HepG2 (cell line): ENCODE results near the gene FAF2. TPM values are rescaled to one million over a fixed set of nuclear protein-coding genes. Genes with fewer than 3 reads are reported as not detected.
A peak's percentile ranks its signal among the peaks of the same experiment; 100 is the strongest.

Experiments used
- DNMT1 ChIP-seq: sonication (generic); formaldehyde crosslinking; IDR thresholded peaks from 2 replicates; pipeline ENCODE4 v1.5.1; 2020; ENCODE audit warnings: mild to moderate bottlenecking, missing genetic modification reagents
- GABPA ChIP-seq, 2 experiments: IDR thresholded peaks; 2 replicates each; pipeline ENCODE4 v1.6.1; 2011 to 2016; ENCODE audit warnings: low read depth in 2 of 2, low read length in 1 of 2, missing biosample characterization in 1 of 2, missing genetic modification characterization in 1 of 2
- GABPB1 ChIP-seq: IDR thresholded peaks from 2 replicates; pipeline ENCODE4 v1.6.1; 2016; ENCODE audit warnings: mild to moderate bottlenecking, missing genetic modification reagents, moderate library complexity, missing compliant biosample characterization
- GLI4 ChIP-seq: sonication (generic); formaldehyde crosslinking; IDR thresholded peaks from 2 replicates; pipeline ENCODE4 v1.5.1; 2020; ENCODE audit warnings: missing genetic modification reagents, mild to moderate bottlenecking, moderate library complexity, borderline replicate concordance
- GZF1 ChIP-seq: sonication (generic); formaldehyde crosslinking; IDR thresholded peaks from 2 replicates; pipeline ENCODE4 v1.5.1; 2020; ENCODE audit warnings: mild to moderate bottlenecking, missing genetic modification reagents
- HOXA9 ChIP-seq: sonication (generic); formaldehyde crosslinking; IDR thresholded peaks from 2 replicates; pipeline ENCODE4 v1.8.1; 2022; ENCODE audit warnings: missing genetic modification reagents, mild to moderate bottlenecking, moderate library complexity, borderline replicate concordance
- IRF2 ChIP-seq: IDR thresholded peaks from 2 replicates; pipeline ENCODE4 v1.6.1; 2018; ENCODE audit warnings: missing genetic modification reagents, missing compliant biosample characterization
- ISX ChIP-seq: sonication (generic); formaldehyde crosslinking; conservative IDR thresholded peaks from 2 replicates; pipeline ENCODE4 v1.5.0; 2020; ENCODE audit warnings: missing genetic modification reagents
- KDM1A ChIP-seq: IDR thresholded peaks from 2 replicates; pipeline ENCODE4 v1.6.1; 2016; ENCODE audit warnings: missing compliant biosample characterization
- KLF16 ChIP-seq, 2 experiments: sonication (generic) in 1 of 2; formaldehyde crosslinking in 1 of 2; IDR thresholded peaks; 2 replicates each; pipeline versions ENCODE4 v1.6.1 to v1.8.0; 2016 to 2023; ENCODE audit warnings: missing genetic modification reagents in 2 of 2, missing compliant biosample characterization in 1 of 2
- MED1 ChIP-seq: sonication (generic); formaldehyde crosslinking; IDR thresholded peaks from 2 replicates; pipeline ENCODE4 v1.4.0; 2020; ENCODE audit warnings: missing genetic modification reagents
- MEIS1 ChIP-seq: sonication (generic); formaldehyde crosslinking; IDR thresholded peaks from 2 replicates; pipeline ENCODE4 v1.9.0; 2021; ENCODE audit warnings: mild to moderate bottlenecking, missing genetic modification reagents, moderate library complexity, borderline replicate concordance
- POLR2AphosphoS5 ChIP-seq: IDR thresholded peaks from 2 replicates; pipeline ENCODE4 v1.6.1; 2012; ENCODE audit warnings: low read depth, low read length
- RORA ChIP-seq: sonication (generic); formaldehyde crosslinking; IDR thresholded peaks from 2 replicates; pipeline ENCODE4 v1.5.0; 2020; ENCODE audit warnings: mild to moderate bottlenecking, missing genetic modification reagents, moderate library complexity
- TCF7 ChIP-seq: sonication (generic); IDR thresholded peaks from 2 replicates; pipeline ENCODE4 v1.6.1; 2016; ENCODE audit warnings: antibody characterized with exemption, low read depth
- TOPORS ChIP-seq: sonication (generic); formaldehyde crosslinking; IDR thresholded peaks from 2 replicates; pipeline ENCODE4 v1.8.0; 2023; ENCODE audit warnings: mild to moderate bottlenecking, missing genetic modification reagents
- ZFX ChIP-seq: sonication (generic); formaldehyde crosslinking; IDR thresholded peaks from 2 replicates; pipeline ENCODE4 v1.4.0; 2020; ENCODE audit warnings: mild to moderate bottlenecking, low read depth, missing genetic modification reagents, moderate library complexity
- ZNF124 ChIP-seq: sonication (generic); formaldehyde crosslinking; IDR thresholded peaks from 2 replicates; pipeline ENCODE4 v1.4.0; 2020; ENCODE audit warnings: missing genetic modification reagents
- ZNF652 ChIP-seq: IDR thresholded peaks from 2 replicates; pipeline ENCODE4 v1.6.1; 2016; ENCODE audit warnings: low read depth, borderline replicate concordance
- ZNF766 ChIP-seq: sonication (generic); formaldehyde crosslinking; IDR thresholded peaks from 2 replicates; pipeline ENCODE4 v1.5.0; 2020; ENCODE audit warnings: missing genetic modification reagents, borderline replicate concordance
- ZNF883 ChIP-seq: sonication (generic); formaldehyde crosslinking; IDR thresholded peaks from 2 replicates; pipeline ENCODE4 v1.5.1; 2020; ENCODE audit warnings: mild to moderate bottlenecking, missing genetic modification reagents; ENCODE audit errors: not compliant biosample characterization
- ZSCAN31 ChIP-seq: sonication (generic); formaldehyde crosslinking; IDR thresholded peaks from 2 replicates; pipeline ENCODE4 v1.5.0; 2020; ENCODE audit warnings: low read depth, mild to moderate bottlenecking, missing genetic modification reagents
- polyA plus RNA-seq, 8 experiments: library from polyadenylated mRNA; depleted of rRNA in 3 of 8; stranded (reverse) in 7 of 8; unstranded in 1 of 8; fragments of >200 nt; fragmentation: Illumina TruSeq in 4 of 8; extraction: Trizol in 4 of 8; gene quantifications; 2 replicates each; pipeline versions ENCODE4 v1.2.1 to v1.2.3, GENCODE V29; 2011 to 2016; ENCODE audit warnings: low read depth in 4 of 8, missing spikeins in 1 of 8, mixed read lengths in 1 of 8; ENCODE audit not compliant: insufficient read depth in 1 of 8
- total RNA-seq, 5 experiments: library from RNA; depleted of rRNA; stranded (reverse); fragments of >200 nt; fragmentation: Illumina TruSeq; extraction: Trizol; gene quantifications; 2 replicates each; pipeline ENCODE4 v1.2.3, GENCODE V29; 2016; ENCODE audit warnings: low read depth in 1 of 5
- TF ChIP-seq, protein P1 (sequence below): sonication (generic); formaldehyde crosslinking; IDR thresholded peaks from 2 replicates; pipeline ENCODE4 v1.5.0; 2020; ENCODE audit warnings: mild to moderate bottlenecking, low read depth, missing genetic modification reagents, borderline replicate concordance
- TF ChIP-seq, protein P2 (sequence below): fragments of 450-650 bp; IDR thresholded peaks from 2 replicates; pipeline ENCODE4 v1.6.1; 2017
- TF ChIP-seq, protein P3 (sequence below): sonication (generic); formaldehyde crosslinking; IDR thresholded peaks from 2 replicates; pipeline ENCODE4 v1.8.1; 2023; ENCODE audit warnings: mild to moderate bottlenecking, missing genetic modification reagents, borderline replicate concordance
- TF ChIP-seq, protein P4 (sequence below): sonication (generic); formaldehyde crosslinking; IDR thresholded peaks from 2 replicates; pipeline ENCODE4 v1.4.0; 2020; ENCODE audit warnings: missing genetic modification reagents, low read depth, mild to moderate bottlenecking, borderline replicate concordance
- TF ChIP-seq, protein P5 (sequence below): sonication (generic); formaldehyde crosslinking; IDR thresholded peaks from 2 replicates; pipeline ENCODE4 v1.4.0; 2020; ENCODE audit warnings: mild to moderate bottlenecking, missing genetic modification reagents

The FAF2 gene
- total and polyA plus RNA-seq, 2 of the 13 experiments (the other 11 are each of a cell fraction or from before 2014, with no cell fraction given) = 27.8 to 34.3 TPM

DNA sequence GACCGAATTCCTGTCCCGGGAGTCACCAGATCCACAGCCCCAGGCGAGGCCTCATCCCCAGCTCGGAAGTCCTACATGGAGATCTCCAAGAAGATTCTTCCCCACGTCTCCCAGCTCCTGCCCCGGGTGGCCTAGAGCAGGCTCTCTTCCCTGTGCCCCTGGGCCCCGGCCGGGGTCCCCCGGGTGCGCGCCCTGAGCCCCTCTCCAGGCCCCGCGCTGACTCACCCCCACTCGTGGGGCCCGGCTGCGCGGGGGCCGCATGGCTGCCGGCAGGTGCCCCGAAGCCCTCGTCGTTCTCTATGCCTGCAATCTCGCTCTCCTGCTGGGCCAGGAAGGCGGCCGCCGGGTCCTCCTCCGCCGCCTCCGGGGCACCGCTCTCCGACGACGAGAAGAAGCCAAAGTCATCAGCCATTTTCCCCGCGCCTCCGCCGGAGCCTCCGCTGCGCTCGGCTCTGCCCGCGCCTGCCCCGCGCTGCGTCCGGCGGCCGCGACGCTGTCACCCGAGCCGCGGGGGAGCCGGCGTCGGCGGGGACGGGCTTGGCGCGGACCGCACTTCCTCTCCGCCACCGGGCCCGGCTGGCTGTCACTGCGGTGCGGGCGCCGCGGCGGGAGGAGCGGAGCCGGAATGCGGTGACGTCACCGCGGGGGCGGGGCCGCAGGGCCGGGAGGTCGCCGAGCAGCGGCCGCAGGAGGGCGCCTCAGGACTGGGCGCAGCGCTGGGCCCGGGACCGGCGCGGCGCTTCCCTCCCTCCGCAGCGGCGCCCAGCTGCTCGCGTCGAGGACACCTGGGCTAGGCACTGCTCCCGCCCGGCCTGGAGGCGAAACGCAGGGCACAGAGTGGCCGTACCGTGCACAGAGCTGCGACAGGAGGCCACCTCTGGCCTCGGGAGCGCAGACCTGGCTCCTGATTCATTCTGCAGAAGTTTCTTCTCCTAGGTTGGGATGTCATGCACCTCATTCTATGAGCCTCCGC lies 31.9 kb upstream of the FAF2 start, which contains the start of gene CLTB (continued):
- TF ChIP-seq HOXA9 (no peak), GZF1 (CRISPR knock-in tag) (no peak), ZSCAN31 (no peak; the same call in 1 of the 2 replicates), ZFX (peak; percentile 72), KDM1A (no peak), IRF2 (CRISPR knock-in tag) (peak; percentile 84), ZNF883 (CRISPR knock-in tag) (no peak), MED1 (CRISPR knock-in tag) (peak; percentile 51; the same call in 1 of the 2 replicates), RORA (CRISPR knock-in tag) (no peak), ISX (no peak), GABPB1 (CRISPR knock-in tag) (peak; percentile 76), ZNF124 (CRISPR knock-in tag) (no peak), DNMT1 (CRISPR knock-in tag) (peak; percentile 95), GABPA (IDR thresholded peaks at IDR 0.05; ENCODE audit: low read depth, low read length) (peak; percentile 18; the same call in 1 of the 2 replicates), GABPA (CRISPR knock-in tag; IDR thresholded peaks at IDR 0.05; ENCODE audit: low read depth) (no peak), MEIS1 (peak; percentile 57; the same call in 1 of the 2 replicates), GLI4 (no peak), ZNF652 (no peak), KLF16 (CRISPR knock-in tag; IDR thresholded peaks at IDR 0.05) (no peak), TOPORS (CRISPR knock-in tag) (peak; percentile 64; the same call in 1 of the 2 replicates), TCF7 (no peak), POLR2AphosphoS5 (peak; percentile 23; the same call in 1 of the 2 replicates), ZNF766 (no peak; the same call in 1 of the 2 replicates)
- TF ChIP-seq, protein P1, sequence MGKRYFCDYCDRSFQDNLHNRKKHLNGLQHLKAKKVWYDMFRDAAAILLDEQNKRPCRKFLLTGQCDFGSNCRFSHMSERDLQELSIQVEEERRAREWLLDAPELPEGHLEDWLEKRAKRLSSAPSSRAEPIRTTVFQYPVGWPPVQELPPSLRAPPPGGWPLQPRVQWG = no peak
- TF ChIP-seq, protein P2, sequence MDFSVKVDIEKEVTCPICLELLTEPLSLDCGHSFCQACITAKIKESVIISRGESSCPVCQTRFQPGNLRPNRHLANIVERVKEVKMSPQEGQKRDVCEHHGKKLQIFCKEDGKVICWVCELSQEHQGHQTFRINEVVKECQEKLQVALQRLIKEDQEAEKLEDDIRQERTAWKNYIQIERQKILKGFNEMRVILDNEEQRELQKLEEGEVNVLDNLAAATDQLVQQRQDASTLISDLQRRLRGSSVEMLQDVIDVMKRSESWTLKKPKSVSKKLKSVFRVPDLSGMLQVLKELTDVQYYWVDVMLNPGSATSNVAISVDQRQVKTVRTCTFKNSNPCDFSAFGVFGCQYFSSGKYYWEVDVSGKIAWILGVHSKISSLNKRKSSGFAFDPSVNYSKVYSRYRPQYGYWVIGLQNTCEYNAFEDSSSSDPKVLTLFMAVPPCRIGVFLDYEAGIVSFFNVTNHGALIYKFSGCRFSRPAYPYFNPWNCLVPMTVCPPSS = no peak
- TF ChIP-seq, protein P3, sequence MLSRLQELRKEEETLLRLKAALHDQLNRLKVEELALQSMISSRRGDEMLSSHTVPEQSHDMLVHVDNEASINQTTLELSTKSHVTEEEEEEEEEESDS = no peak
- TF ChIP-seq, protein P4, sequence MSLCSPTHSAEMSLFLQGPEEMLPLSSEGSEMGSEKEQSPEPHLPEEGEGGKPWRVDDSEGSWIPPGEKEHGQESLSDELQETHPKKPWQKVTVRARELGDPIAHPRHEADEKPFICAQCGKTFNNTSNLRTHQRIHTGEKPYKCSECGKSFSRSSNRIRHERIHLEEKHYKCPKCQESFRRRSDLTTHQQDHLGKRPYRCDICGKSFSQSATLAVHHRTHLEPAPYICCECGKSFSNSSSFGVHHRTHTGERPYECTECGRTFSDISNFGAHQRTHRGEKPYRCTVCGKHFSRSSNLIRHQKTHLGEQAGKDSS (CRISPR knock-in tag) = peak; percentile 63; the same call in 1 of the 2 replicates
- TF ChIP-seq, protein P5, sequence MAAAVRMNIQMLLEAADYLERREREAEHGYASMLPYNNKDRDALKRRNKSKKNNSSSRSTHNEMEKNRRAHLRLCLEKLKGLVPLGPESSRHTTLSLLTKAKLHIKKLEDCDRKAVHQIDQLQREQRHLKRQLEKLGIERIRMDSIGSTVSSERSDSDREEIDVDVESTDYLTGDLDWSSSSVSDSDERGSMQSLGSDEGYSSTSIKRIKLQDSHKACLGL = no peak
